ACHN (cell line): ENCODE results near the gene IL4.
A peak's percentile ranks its signal among the peaks of the same experiment; 100 is the strongest.

Source experiments
- DNase-seq: peaks from one replicate; pipeline ENCODE4 v3.0.0-alpha.2; 2015
- in situ Hi-C: cut with HindIII; loops from 2 replicates; pipeline ENCODE4 v1.10.0; 2017; ENCODE audit warnings: low sequenced_read_pairs, low pct_ligation_motif_present, low pct_unique_long_range_greater_than_20kb

IL4 gene

GRCh38 chr5:132668706-132669454 is 4.9 kb upstream of the IL4 start:
- in situ Hi-C loops, result no loop called here
- DNase-seq, result no peak

- in situ Hi-C loops, result no loop called here
- no peak for DNase-seq
Measured at GRCh38 chr5:132669455-132669820, 4.4 kb upstream of the IL4 start.

- no peak for DNase-seq
Measured at GRCh38 chr5:132669966-132670882, 3.6 kb upstream of the IL4 start.

GRCh38 chr5:132671000-132671399 is 2.8 kb upstream of the IL4 start:
- no peak for DNase-seq
- in situ Hi-C loops, result no loop called here

More at GRCh38 chr5:132669966-132670882, 3.6 kb upstream of the IL4 start:
- in situ Hi-C loops, result no loop called here

- no peak for DNase-seq
- in situ Hi-C loops, result no loop called here
Measured at GRCh38 chr5:132673488-132673887, 301 bp upstream of the IL4 start.

GRCh38 chr5:132674671-132675506 is 1.1 kb downstream of the IL4 start:
- DNase-seq, result peak; percentile 58
- in situ Hi-C loops, result no loop called here

GRCh38 chr5:132675936-132676689 is 2.3 kb downstream of the IL4 start:
- in situ Hi-C loops, result no loop called here

GRCh38 chr5:132677191-132677590 is 3.4 kb downstream of the IL4 start:
- peak; percentile 93 for DNase-seq
- in situ Hi-C loops, result no loop called here

More at GRCh38 chr5:132675936-132676689, 2.3 kb downstream of the IL4 start:
- DNase-seq, result no peak

- DNase-seq, result no peak
- in situ Hi-C loops, result no loop called here
Measured at GRCh38 chr5:132677682-132678400, 4.1 kb downstream of the IL4 start.

- no peak for DNase-seq
- in situ Hi-C loops, result no loop called here
Measured at GRCh38 chr5:132678735-132679134, 4.9 kb downstream of the IL4 start.

GRCh38 chr5:132679166-132679565 is 5.4 kb downstream of the IL4 start:
- in situ Hi-C loops, result no loop called here
- DNase-seq, result no peak

GRCh38 chr5:132679717-132680380 is 6.1 kb downstream of the IL4 start:
- in situ Hi-C loops, result no loop called here
- no peak for DNase-seq

- no peak for DNase-seq
- in situ Hi-C loops, result no loop called here
Measured at GRCh38 chr5:132680780-132681475, 7.1 kb downstream of the IL4 start.

GRCh38 chr5:132681476-132681831 is 7.7 kb downstream of the IL4 start:
- in situ Hi-C loops, result no loop called here
- no peak for DNase-seq

- in situ Hi-C loops, result no loop called here
Measured at GRCh38 chr5:132681983-132682382, 8.2 kb downstream of the IL4 start.

GRCh38 chr5:132684491-132684890 is 10.7 kb downstream of the IL4 start:
- no peak for DNase-seq
- in situ Hi-C loops, result no loop called here

More at GRCh38 chr5:132681983-132682382, 8.2 kb downstream of the IL4 start:
- no peak for DNase-seq
